HG03469 (cell line): ENCODE data around the gene SOX2.

ENCODE experiments used
- ATAC-seq: cut with Tn5 transposase; IDR thresholded peaks from one replicate; pipeline ENCODE4 v1.9.1; 2021; ENCODE audit warnings: mild to moderate bottlenecking, moderate library complexity, moderate number of reproducible peaks; ENCODE audit not compliant: unreplicated experiment

The SOX2 gene

GRCh38 chr3:181704421-181705085 is 7.2 kb upstream of the SOX2 start:
- no peak for ATAC-seq

GRCh38 chr3:181705086-181705480 is 6.6 kb upstream of the SOX2 start:
- no peak for ATAC-seq

DNA sequence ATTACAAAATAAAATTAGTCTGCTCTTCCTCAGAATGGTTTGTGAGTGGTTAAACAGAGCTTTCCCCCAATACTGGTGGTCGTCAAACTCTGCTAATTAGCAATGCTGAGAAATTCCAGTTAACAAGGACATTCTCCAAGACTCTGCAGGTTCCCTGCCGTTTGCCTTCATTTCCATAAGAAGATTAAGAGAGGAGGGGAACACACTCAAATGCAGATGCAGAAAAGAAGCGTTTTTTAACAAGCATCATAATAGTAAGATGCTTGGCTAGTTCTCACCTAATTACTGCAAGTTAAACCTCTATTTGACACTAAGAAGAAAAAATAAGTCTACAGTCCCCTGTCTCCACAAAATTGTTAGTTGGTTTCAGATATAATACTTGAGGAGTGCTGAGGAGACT is 3.7 kb upstream of the SOX2 start:
- ATAC-seq, result no peak

DNA sequence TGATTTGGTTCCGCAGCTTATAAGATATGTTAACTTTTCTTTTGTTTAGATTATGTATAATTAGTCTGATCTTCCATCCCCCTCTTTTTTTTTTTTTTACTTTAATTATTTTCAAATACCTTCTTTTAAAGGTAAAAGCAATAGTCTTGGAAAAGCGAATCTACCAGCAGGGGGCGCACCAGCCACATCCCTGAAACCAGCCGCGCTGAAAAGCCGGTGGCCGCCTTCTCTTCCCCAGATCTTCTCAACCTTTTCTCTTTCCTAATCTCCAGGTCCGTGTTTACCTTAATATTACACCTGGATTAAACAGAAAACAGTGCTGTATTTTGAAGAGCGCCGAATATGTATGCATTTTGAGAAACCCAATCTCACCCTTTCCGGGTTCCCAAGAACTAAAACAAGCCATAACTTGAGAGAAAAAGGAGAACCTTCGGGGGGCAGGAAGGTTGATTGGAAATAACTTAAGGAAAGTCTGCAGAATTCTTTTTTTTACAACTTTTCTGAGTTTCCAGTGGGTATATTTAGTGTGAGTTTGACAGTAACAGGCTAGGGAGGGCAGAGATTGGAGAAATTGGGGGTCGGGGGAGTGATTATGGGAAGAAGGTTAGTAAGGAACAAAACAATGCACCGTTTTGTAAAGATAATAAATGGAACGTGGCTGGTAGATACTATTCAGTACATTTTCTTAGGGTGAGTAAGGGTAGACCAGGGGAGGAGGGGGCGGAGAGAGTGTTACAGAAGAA is 2.0 kb upstream of the SOX2 start:
- ATAC-seq, result no peak

DNA sequence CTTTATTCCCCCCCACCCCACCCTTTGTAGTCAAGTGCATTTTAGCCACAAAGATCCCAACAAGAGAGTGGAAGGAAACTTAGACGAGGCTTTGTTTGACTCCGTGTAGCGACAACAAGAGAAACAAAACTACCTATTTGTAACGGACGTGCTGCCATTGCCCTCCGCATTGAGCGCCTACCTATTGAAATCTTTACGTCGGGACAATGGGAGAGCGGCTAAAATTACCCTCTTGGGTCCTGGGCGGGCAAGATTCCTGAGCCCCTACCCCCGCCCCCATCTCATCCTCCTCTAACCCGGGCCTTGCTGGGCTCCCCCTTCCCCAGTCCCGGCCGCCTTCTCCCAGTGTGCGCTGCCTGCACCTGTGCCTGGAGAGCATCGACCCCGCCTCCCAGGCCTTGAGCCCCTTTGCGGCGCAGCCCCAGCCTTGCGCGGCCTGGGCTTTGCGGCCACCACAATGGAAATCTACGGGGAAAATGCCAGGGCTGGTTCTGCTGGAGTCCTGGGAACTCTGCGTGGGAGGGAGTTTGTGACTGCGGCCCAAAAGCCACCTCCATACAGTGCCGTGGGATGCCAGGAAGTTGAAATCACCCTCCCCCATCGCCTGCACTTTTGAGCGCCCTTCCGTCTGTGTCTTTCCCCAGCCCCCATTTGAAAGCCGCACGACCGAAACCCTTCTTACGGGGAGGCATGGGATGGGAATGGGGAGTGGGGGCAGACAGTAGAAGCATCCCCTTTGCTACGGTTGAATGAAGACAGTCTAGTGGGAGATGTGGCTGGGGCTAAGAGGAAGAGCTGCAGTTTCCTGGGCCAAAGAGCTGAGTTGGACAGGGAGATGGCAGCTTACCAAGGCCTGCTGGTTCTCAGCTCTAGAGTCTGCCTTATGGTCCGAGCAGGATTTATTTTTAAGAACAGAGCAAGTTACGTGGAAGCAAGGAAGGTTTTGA is 1.1 kb upstream of the SOX2 start:
- no peak for ATAC-seq

DNA sequence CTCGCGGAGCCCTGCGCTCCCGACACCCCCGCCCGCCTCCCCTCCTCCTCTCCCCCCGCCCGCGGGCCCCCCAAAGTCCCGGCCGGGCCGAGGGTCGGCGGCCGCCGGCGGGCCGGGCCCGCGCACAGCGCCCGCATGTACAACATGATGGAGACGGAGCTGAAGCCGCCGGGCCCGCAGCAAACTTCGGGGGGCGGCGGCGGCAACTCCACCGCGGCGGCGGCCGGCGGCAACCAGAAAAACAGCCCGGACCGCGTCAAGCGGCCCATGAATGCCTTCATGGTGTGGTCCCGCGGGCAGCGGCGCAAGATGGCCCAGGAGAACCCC is 464 bp downstream of the SOX2 start:
- no peak for ATAC-seq

GRCh38 chr3:181712553-181713279 is 991 bp downstream of the SOX2 start:
- no peak for ATAC-seq

DNA sequence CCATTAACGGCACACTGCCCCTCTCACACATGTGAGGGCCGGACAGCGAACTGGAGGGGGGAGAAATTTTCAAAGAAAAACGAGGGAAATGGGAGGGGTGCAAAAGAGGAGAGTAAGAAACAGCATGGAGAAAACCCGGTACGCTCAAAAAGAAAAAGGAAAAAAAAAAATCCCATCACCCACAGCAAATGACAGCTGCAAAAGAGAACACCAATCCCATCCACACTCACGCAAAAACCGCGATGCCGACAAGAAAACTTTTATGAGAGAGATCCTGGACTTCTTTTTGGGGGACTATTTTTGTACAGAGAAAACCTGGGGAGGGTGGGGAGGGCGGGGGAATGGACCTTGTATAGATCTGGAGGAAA is 1.5 kb downstream of the SOX2 start:
- no peak for ATAC-seq

- no peak for ATAC-seq
Measured at GRCh38 chr3:181713676-181714612, 2.2 kb downstream of the SOX2 start.

DNA sequence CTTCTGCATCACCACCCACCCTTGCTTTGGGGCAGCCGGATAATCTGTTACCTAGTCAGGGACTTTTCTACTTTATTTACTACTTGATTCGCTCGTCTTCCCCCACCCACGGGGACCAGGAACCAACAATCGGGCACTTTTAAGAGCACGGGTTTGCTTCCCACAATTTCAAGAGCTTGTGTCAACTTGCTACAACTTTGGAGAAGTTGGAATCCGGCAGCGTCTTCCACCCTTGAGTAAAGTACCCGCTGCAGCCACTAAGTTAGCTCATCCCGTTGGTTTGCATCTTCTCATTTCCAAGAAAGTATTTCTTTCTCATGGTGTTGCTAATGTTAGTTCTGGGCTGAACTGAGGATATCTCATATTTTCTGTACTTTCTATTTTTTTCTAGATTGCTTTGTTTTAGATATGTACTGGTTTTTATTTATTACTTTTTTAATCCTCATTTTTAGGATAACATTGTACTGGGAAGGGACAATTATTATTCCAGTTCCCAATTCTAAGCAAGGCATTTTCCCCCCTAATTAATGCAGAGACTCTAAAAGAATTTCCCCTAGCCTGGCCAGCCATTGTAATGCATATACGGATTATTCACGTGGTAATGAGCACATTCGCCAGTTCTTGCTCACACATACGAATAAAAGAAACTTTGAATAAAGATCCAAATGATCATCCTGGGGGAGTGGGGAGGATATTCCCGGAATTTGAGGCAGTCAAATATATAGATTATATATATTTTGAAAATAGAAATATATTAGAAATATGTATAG is 4.0 kb downstream of the SOX2 start:
- ATAC-seq, result no peak

GRCh38 chr3:181716966-181717365 is 5.2 kb downstream of the SOX2 start:
- ATAC-seq, result no peak

DNA sequence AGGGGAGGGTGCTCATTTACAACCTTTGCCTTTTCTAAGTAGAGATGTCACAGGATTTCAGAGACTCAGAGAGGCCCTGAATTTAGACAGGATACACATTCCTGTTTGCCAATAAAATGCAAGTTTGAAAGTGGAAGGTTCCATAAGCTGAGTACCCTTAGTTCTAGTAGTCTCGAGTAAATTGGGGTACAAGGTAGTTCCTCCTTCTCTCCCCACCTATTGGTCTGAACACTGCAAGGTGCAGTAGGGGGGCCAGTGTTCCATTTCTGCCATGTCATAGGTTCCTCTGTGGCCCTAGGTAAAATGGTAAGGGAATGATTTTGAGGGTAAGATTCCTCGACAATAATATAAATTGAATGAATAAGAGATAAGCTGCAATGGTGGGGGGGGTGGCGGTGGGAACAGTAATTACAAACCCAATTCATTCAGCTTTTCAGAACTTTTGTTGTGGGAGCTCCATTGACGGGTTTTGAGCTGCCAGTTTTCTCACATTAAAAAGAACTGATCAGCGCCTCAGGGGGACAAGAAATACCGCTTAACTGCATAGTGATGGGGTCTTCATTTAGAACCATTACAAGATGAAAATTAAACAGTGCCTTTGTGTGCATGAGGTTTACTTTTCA is 5.9 kb downstream of the SOX2 start:
- ATAC-seq, result no peak

DNA sequence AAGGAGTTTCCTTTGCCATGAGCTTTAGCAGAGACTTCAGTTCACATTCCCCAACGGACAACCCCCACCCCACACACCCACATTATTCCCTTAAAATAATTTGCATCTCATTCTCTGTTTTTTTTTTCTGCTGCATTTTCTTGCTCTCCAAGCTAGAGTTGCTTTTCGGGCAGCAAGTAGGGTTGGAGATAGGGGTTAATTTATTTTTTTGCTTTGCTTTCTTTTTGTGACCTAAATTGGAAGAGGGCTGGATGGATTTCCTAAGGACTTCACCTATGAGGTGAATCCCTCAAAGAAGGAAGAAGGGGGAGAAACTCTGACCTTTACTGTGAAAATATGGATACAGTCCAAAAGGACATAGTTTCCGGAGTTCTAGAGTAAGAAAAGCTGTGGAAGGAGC is 6.6 kb downstream of the SOX2 start:
- no peak for ATAC-seq

DNA sequence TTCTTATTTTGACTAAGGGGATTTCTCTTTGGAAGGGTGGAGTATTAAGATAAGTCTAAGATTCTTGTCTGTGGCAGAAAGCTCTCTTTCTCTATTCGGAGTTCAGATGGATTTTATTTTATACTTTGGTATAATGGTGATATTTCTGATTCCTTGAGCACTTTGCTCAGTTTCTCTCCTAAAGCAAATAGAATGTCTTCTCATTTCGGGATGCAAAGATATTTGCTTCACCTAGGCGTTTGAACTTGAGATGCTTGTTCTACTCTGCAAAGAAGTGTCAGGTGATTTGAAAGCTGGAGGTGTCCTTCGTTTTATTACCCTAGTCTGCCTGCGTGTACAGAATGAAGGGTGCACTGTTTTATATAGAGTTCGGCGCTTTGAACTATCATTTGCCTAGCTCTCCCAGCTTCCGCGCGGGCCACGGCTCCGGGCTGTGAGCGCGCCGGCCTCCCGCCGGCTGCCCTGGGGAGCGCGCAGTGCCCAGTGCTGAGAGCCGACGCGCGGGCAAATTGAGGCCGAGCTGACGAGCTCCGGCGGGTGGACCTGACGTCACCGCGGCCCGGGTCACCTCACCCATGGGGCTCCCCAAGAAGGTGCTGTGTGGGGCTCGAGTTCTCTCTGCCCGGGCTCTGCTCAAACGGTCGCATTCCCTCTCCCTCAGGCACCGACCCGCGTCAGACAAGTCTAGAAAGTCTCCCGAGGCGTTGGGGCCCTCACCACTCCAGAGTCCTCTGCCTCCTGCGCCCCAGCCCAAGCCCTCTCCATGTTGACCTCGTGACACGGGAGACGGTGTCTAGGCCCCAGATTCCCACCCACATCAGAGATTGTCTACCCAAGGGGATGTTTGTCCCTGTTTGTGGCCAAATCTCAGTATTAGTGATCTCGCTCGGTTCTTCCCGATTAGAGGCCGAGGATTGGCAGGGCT is 7.5 kb downstream of the SOX2 start:
- ATAC-seq, result no peak

DNA sequence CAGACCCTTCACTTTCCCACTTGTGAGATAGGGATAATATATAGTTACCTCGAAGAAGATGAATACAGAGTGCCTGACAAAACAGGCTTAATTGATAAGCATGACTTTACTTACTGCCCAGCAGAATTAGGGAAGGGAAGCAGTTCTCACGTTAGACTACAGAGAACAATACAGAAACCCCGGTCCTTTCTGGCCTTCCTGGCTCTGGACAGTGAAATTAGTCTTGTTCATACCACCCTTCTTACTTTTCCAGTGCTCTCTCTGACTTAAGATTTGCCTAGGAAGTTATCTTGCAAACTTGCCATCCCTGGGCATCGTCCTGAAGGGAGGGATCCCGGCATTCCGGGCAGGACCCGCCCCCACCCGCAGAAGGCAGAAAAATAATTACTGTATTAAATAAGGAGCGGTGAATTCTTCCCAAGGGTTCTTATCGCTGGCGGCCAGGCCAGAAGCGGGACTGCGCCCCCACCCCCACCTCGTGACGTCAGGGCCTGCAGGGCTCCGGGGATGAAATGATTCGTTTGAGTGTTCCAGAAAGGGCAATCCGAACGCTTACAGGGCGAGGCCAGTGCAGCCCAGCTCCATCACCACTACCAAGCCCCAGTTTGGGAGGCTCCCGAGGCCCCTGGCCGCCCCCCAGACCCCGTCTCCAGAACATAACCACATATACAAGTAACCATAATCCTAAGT is 8.4 kb downstream of the SOX2 start:
- no peak for ATAC-seq

DNA sequence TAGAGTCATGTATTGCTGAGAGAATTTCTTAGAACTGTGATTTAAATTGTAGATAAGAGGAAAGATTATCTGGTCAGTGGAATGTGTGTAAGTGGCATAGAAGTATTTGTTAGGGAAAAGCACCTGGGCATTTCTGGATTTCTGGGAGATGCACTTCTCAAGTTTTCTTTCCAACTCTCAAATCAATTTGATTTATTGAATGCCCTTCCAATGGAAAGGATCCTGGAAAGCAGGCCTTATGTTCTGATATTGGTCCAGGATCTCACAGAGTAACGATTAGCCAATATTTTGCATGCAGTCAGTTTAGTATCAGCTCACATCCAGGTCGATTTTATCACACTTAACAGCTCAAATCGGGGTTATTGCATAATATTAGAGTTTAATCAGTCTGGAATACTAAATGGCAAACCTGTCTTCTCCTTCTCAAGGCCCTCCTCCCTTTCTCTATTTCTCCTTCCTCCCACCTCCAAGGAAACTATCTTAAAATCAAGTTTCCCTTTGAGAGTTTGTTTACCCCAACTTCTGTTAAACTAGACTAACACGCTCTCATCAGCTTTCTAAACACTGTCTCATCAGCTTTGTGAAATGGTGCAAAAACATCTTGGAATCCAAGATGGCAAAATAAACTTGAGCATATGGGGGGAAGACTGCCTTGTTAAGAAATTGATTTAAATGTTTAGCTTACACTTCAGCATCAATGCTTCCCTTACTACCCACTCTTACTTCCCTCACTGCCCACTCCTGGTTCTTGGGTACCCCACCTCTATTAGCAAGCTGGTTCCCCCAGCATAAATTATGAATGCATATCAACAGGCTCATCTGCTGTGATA is 9.5 kb downstream of the SOX2 start:
- ATAC-seq, result no peak
